SJCRH30 (cell line): Measurements from ENCODE around the gene RSPO3. TPM values are rescaled to one million over a fixed set of nuclear protein-coding genes. Genes with fewer than 3 reads are reported as not detected.
A peak's percentile ranks its signal among the peaks of the same experiment; 100 is the strongest.
"Not testable (repeated sequence)": the region's sequence is repeated elsewhere in the genome, so short reads cannot be mapped to it uniquely, and the experiment has no call there.

Experiments
- DNase-seq, 2 experiments: peaks; one replicate each; pipeline ENCODE4 v3.0.0-alpha.2; 2015 to 2020
- H3K27ac ChIP-seq: fragments of 250-450 bp; sonication (Bioruptor Pico); 2 replicates; pipeline ENCODE4 v1.5.1; 2020; ENCODE audit warnings: mild to moderate bottlenecking, moderate library complexity
- H3K27me3 ChIP-seq: fragments of 250-450 bp; sonication (Bioruptor Pico); 2 replicates; pipeline ENCODE4 v1.5.1; 2020; ENCODE audit warnings: mild to moderate bottlenecking, moderate library complexity
- H3K36me3 ChIP-seq: fragments of 250-450 bp; sonication (Bioruptor Pico); 2 replicates; pipeline ENCODE4 v1.5.1; 2020; ENCODE audit warnings: mild to moderate bottlenecking, moderate library complexity
- H3K4me1 ChIP-seq: fragments of 250-450 bp; sonication (Bioruptor Pico); 2 replicates; pipeline ENCODE4 v1.5.1; 2020; ENCODE audit warnings: mild to moderate bottlenecking, moderate library complexity
- H3K4me3 ChIP-seq: fragments of 250-450 bp; sonication (Bioruptor Pico); 2 replicates; pipeline ENCODE4 v1.5.1; 2020; ENCODE audit warnings: mild to moderate bottlenecking, moderate library complexity
- H3K9me3 ChIP-seq: fragments of 250-450 bp; sonication (Bioruptor Pico); replicated peaks from 2 replicates; pipeline ENCODE4 v1.5.1; 2020; ENCODE audit warnings: mild to moderate bottlenecking, moderate library complexity
- total RNA-seq: library from RNA; depleted of rRNA; stranded (reverse); fragments of >200 nt; shearing (Covaris generic); gene quantifications from 2 replicates; pipeline ENCODE4 v1.2.3, GENCODE V29; 2014

RSPO3 gene
- total RNA-seq, 1 experiment from 2014 or later: not detected

DNA sequence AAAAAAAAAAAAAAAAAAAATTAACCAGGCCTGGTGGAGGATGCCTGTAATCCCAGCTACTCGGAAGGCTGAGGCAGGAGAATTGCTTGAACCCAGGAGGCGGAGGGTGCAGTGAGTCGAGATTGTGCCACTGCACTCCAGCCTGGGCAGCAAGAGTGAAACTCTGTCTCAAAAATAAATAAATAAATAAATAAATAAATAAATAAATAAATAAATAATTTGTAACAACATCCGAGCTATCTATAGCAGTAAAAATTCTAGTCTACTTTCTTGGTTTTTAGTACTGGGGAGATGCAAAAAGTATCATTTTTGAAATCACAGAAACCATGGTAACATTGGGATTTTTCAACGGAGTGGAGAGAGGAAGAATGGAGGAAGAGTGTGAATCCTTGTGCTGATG is 21.0 kb upstream of the RSPO3 start:
- not testable (repeated sequence) for H3K4me1 ChIP-seq, H3K4me3 ChIP-seq, H3K27me3 ChIP-seq, H3K27ac ChIP-seq, DNase-seq, H3K36me3 ChIP-seq, H3K9me3 ChIP-seq

DNA sequence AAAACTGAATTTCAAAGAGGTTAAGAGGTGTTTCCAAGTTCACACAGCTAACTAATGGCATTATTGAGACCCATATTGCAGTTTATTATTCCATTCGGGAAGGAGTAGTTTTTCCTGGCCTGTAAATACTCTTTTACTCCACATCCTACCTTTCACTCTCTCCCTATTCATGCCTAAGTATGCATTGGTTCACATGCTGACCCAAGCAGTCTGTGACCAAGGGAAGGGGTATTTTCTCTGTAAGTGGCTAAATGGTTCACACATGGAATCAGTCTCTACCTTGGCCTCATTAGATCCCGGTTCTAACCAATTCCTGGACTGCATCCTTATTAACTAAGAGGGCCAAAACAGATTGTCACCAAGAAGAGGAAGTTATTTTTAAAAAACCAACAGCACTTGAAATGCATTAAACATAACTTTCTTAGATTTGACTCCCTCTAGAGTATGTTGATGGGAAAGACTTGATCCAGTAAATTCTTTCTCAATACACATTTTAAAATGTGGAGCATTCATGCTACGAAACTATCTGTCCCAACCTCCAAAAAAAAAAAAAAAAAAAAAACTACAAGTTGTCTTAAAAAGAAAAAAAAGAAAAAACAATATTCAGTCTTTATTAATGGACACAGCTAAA is 17.8 kb upstream of the RSPO3 start:
- H3K4me1 ChIP-seq: no peaks in the 10 kb centered on the region
- no peak for DNase-seq
- no peaks in the 10 kb centered on the region for H3K9me3 ChIP-seq

DNA sequence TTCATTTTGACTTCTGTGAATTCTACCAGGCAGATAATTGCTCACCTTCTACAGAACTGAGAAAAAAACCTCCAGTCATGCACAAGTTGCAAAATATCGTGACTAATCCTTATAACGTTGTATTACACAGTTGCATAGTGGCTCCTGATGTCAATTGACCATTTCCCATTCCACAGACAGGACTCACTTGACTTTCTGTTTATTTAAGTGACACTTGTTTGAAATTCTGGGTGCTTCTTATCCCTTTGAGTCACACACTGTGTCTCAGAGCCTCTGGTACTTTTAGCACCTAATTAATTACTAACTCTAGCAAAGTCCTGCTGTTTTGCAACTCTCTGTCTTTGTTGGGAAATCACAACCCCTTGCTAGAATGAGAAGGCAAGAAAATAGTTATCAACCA is 16.2 kb upstream of the RSPO3 start:
- Histone ChIP-seq H3K4me3 (no peak overlapping the region), H3K4me1 (no peaks in the 10 kb centered on the region), H3K27ac (no peak overlapping the region), H3K36me3 (no peaks in the 10 kb centered on the region), H3K27me3 (no peaks in the 10 kb centered on the region; the same call in 1 of the 2 replicates), H3K9me3 (no peaks in the 10 kb centered on the region)
- DNase-seq: no peak

More for the DNA sequence above, 17.8 kb upstream of the RSPO3 start:
- no peaks in the 10 kb centered on the region; the same call in 1 of the 2 replicates for H3K27me3 ChIP-seq
- H3K27ac ChIP-seq: no peak overlapping the region
- no peak overlapping the region for H3K4me3 ChIP-seq
- H3K36me3 ChIP-seq: no peaks in the 10 kb centered on the region

DNA sequence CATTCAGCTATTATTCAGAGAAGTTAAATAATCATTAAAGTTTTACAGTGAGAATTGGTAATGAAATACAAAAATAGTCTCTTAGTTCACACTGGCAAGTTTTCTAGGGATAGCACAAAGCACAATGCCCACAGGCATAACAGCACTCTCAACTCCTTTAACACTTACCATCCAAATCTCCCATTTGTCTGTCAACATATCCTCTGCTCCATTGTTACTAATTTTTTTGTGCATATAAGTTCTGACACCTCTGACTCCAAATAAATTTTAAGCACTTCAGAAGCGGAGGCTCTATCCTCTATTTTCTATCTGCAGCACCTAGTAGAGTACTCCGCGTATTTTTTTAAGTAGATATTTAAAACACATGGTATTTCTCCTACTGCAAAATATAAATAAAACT is 15.6 kb upstream of the RSPO3 start:
- no peaks in the 10 kb centered on the region for H3K9me3 ChIP-seq
- no peak overlapping the region for H3K27ac ChIP-seq
- H3K4me3 ChIP-seq: no peak overlapping the region
- no peak for DNase-seq
- H3K36me3 ChIP-seq: no peaks in the 10 kb centered on the region
- H3K4me1 ChIP-seq: no peaks in the 10 kb centered on the region
- no peaks in the 10 kb centered on the region; the same call in 1 of the 2 replicates for H3K27me3 ChIP-seq

DNA sequence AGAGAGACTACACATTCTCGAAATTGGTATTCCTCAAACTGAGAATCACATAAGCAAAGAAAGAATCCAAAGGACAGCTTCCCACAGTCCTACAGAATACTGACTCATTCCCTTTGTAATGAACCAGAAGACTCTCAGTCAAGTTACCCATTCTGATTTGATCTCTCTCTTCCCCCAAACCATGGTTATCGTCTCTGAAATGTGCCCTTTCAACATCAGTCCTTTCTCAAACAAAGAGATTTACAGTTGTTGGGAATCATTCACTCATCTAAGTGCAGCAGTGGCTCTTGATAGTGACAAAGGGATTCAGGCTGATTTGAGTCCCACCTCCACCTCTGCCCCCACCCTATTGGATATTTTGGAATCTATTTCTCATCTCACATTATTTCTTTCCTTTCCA is 15.0 kb upstream of the RSPO3 start:
- Histone ChIP-seq H3K4me3 (no peak overlapping the region), H3K9me3 (no peaks in the 10 kb centered on the region), H3K4me1 (no peaks in the 10 kb centered on the region), H3K27ac (no peak overlapping the region), H3K36me3 (no peaks in the 10 kb centered on the region), H3K27me3 (no peaks in the 10 kb centered on the region; the same call in 1 of the 2 replicates)
- no peak for DNase-seq

DNA sequence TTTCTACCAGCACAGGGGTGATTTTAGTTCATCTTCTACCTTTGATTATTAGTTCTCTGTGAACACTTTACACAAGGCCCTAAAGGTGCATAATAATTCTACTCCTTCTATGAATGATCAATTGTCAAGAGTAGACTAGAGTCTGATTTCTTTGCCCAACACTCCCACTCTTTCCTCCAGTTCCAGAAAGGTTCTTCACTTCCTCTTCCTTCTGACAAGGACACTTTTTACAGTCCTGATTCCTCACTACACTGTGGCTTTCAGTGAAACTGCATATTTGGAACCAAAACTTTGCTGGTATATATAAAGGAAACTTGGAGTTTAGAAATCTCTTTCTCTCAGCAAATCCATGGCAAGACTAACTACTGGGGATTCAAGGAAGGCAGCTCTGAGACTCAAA is 10.6 kb upstream of the RSPO3 start:
- no peaks in the 10 kb centered on the region for H3K27me3 ChIP-seq
- no peaks in the 10 kb centered on the region for H3K4me1 ChIP-seq
- no peaks in the 10 kb centered on the region for H3K9me3 ChIP-seq
- H3K36me3 ChIP-seq: no peaks in the 10 kb centered on the region
- H3K4me3 ChIP-seq: no peak overlapping the region
- DNase-seq: no peak
- H3K27ac ChIP-seq: no peak overlapping the region

DNA sequence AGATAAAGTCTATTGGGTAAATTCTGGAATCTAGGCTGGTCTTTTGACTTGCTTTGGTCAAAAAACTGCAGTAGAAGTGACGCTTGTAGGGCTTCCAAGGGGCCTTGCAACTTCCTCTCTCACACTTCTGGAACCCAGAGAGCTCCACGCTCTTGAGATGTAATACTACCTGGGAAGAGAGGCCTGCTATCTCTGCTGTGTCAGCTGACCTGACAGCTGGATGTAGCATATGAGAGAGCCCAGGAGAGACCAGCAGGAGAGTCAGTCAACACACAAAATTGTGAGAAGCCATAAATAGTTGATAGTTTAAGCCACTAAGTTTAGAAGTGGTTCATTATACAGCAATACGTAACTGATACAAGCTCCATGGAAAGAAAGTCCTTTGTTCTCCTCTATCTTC is 7.8 kb upstream of the RSPO3 start:
- H3K36me3 ChIP-seq: no peaks in the 10 kb centered on the region
- DNase-seq: no peak
- no peaks in the 10 kb centered on the region for H3K9me3 ChIP-seq
- no peak overlapping the region for H3K4me3 ChIP-seq
- no peak overlapping the region for H3K27ac ChIP-seq
- no peaks in the 10 kb centered on the region for H3K4me1 ChIP-seq
- H3K27me3 ChIP-seq: no peaks in the 10 kb centered on the region

DNA sequence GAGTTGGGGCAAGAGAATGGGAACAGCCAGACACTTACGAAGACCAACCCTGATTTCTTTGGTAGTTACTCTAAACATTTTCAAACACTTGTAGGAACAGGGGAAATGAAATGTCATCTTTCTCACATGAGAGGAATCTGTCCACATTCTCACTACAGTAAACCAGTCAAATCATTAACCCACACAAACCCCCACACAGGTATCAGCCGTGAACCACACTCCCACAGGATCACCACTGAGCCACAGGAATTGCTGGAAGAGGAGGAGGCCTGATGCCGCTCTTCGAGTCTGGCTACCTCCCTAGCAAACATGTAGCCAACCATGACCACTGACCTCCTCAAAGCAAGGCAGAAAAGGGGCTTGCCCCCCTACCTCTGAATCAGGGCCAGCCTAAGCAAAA is 6.9 kb upstream of the RSPO3 start:
- no peaks in the 10 kb centered on the region for H3K36me3 ChIP-seq
- H3K27me3 ChIP-seq: no peaks in the 10 kb centered on the region; the same call in 1 of the 2 replicates
- H3K4me3 ChIP-seq: no peak overlapping the region
- no peak overlapping the region for H3K27ac ChIP-seq
- no peaks in the 10 kb centered on the region for H3K4me1 ChIP-seq
- no peak for DNase-seq
- no peaks in the 10 kb centered on the region for H3K9me3 ChIP-seq

DNA sequence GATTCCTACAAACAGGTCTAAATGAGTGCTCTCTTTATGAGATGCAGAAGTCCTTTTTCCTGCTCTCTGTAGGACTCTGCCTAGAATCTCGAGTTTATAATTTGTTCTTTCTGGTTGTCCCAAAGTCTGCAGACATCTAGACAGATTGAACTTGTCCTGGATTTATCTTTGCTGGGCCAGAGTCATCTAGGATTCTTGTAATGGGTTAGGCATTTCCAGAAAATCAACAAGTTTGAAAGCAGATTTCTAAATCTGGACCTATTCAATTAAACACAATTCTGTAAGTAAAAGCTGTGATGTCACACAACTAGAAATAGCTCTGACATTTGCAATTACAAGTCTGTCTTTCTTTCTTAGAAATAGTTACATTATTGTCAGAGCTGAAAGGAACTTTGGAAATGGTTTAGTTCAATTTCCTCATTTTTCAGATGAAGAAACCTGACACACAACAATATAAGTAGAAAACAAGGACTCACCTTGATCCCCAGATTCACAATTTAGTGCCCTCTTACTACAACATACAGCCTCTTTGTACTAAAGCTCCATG is 4.2 kb upstream of the RSPO3 start:
- H3K4me3 ChIP-seq: no peak overlapping the region

DNA sequence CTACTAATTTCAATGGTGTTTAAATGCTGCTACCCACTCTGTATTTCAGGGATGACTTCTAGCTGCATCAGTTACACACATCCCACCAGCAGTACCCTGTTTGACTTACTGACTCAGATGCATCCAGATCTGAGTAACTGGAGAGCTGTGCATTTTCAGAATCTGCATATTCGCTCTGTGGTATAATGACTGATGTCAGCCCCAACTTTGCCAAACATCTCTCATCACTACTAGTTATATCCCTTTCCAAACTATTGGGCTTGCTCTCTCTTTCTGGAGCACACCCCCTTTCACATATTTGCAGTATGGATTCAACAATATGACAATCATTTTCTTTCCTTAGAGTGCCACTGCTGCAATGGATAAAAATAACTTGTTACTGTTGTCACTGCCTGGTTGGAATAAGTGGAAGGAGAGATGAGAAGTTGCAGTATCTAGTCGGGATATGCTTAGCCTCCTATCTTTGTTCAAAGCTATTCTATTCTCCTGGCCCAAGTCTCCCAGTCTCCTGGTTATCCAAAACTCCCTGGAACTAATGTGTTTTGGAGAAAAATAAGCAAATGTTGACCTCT is 3.3 kb upstream of the RSPO3 start:
- H3K4me3 ChIP-seq: no peak overlapping the region
- peaks cover 12% of the 10 kb centered on the region for H3K27me3 ChIP-seq
- no peak overlapping the region for H3K27ac ChIP-seq
- H3K4me1 ChIP-seq: no peaks in the 10 kb centered on the region
- no peaks in the 10 kb centered on the region for H3K36me3 ChIP-seq
- H3K9me3 ChIP-seq: no peaks in the 10 kb centered on the region
- DNase-seq: no peak

More for the DNA sequence above, 4.2 kb upstream of the RSPO3 start:
- Histone ChIP-seq H3K9me3 (no peaks in the 10 kb centered on the region), H3K4me1 (no peaks in the 10 kb centered on the region), H3K27ac (no peak overlapping the region), H3K27me3 (peaks cover 9% of the 10 kb centered on the region), H3K36me3 (no peaks in the 10 kb centered on the region)
- DNase-seq: no peak

DNA sequence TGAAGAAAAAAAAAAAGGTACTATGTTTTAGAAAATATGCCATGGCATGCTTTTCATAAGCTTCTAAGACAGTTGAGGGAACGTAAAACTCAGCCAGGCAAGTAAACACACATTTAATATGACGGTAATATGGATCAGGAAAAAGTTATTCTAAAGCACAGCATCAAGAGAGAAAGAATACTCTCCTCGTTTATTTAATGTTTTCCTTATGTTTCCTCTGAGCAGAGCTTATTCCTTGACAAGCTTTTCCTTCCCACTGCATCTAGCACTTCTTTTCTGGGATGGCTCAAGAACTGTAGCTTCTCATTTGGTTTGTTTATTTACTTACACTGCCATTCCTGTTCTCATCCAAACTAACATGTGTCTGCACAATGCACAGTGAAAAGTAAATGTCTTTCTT is 2.7 kb upstream of the RSPO3 start:
- no peak overlapping the region for H3K4me3 ChIP-seq
- no peaks in the 10 kb centered on the region for H3K4me1 ChIP-seq
- no peaks in the 10 kb centered on the region for H3K9me3 ChIP-seq
- H3K36me3 ChIP-seq: no peaks in the 10 kb centered on the region
- peaks cover 12% of the 10 kb centered on the region for H3K27me3 ChIP-seq
- DNase-seq: no peak
- H3K27ac ChIP-seq: no peak overlapping the region

DNA sequence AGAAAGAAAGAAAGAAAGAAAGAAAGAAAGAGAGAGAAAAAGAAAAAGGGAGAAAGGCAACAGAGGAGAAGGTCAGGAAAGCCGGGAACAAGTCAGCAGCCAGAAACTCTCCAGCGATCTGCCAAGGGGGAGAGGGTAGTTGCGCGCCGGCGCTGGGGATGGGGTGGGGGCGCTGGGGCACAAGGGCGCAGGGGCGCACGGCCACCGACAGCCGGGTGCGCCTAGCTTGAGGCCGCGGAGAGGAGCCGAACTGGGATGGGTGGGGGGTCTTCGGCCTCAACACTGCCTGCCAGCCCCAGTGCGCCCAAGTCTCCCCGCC is 533 bp upstream of the RSPO3 start:
- Histone ChIP-seq H3K9me3 (0 out of 2 replicates have a peak, but pooled peaks cover under 1% of the 10 kb centered on the region), H3K4me3 (no peak overlapping the region), H3K36me3 (no peaks in the 10 kb centered on the region), H3K27ac (no peak overlapping the region), H3K4me1 (no peaks in the 10 kb centered on the region), H3K27me3 (peaks cover 12% of the 10 kb centered on the region)
- no peak for DNase-seq

DNA sequence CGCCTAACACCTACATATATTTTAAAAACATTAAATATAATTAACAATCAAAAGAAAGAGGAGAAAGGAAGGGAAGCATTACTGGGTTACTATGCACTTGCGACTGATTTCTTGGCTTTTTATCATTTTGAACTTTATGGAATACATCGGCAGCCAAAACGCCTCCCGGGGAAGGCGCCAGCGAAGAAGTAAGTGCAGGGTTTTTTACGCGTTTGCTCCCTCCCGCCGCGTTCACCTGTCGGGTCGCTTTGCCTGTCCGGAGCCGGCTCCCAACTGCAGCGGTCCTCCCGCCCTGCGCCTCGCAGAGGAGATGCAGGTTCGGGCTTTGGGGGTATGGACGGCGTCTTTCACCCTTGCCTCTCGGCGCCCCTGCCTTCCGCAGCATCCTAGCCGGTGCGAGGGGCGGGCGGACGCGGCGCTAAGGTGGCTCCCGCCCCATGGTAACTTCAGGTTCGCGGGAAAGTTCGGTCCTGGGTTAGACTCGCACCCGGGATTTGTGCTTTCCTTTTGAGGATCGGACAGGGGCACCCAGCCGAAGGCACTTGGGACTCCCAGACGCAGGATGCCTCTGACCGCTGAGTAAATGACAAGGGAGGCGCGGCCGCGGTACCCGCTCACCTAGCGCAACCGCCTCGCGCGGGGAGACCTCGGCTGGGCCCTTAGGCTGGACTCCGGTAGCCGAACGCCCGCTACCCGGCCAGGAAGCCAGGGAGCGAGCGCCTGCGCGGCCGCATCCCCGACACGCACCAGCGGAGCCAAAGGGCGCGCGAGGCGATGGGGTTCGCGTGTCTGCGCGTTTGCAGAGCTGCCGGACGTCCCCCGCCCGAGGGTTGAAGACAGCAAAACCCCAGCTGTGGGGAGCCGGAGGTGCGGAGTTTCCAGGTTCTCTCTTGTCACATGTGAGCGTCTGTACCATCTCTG is 891 bp downstream of the RSPO3 start:
- Histone ChIP-seq H3K36me3 (no peaks in the 10 kb centered on the region), H3K9me3 (0 out of 2 replicates have a peak, but pooled peaks cover 3% of the 10 kb centered on the region), H3K27me3 (peaks cover 12% of the 10 kb centered on the region), H3K27ac (no peak overlapping the region), H3K4me1 (no peaks in the 10 kb centered on the region), H3K4me3 (peak overlapping the region; percentile 36)
- peak in 1 of 2 experiments; percentile 2 for DNase-seq

DNA sequence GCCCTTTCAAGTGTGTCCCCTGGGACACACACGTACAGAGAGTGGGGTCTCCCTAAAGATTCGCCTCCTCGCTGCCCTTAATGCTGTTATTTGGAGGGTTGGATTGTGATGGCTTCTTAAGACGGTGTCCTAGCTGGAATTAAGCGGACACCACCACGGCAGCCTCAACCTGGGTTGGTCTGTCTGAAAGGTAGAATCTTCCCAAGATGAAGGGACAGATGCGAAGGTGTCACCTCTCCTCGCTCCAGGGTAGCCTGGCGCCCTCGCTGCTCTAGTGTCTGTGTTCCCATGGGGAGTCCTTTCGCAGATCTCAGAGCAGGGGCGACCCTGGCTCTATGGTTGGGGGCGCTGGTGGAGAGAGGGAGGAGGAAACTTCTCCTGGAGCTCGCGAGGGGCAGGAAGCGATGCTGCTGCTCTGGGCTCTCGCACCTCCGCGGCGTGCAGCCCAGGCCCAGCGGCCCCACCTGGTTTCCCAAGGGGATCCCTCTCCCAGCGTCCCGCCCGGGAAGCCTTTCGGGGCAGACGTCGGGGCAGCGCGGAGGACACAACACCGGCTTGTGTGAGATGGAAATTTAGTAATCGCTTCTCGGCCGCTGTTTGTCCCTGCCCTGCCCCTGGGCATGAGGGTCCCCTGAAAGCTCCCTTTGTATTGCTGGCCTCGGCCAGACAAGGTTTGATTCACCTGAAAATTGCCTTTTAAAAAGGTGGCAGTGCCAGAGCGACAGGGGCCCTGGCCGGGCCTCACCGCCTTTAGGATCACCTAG is 1.7 kb downstream of the RSPO3 start:
- Histone ChIP-seq H3K9me3 (0 out of 2 replicates have a peak, but pooled peaks cover 3% of the 10 kb centered on the region), H3K4me1 (no peaks in the 10 kb centered on the region), H3K36me3 (no peaks in the 10 kb centered on the region), H3K27ac (no peak overlapping the region), H3K4me3 (no peak overlapping the region), H3K27me3 (peaks cover 12% of the 10 kb centered on the region)
- DNase-seq: no peak
